ENCODE measurements around the gene CTNNA2. TPM values are rescaled to one million over a fixed set of nuclear protein-coding genes. Genes with fewer than 3 reads are reported as not detected.

The CTNNA2 gene
- total RNA-seq, 1 donor from 2014 or later = not detected

- DNase-seq (ENCODE audit: extremely low read depth, low read depth, low spot score) = no peak
These were observed 986.2 kb downstream of the CTNNA2 start for GRCh38 chr2:80499095-80499494.

- no peak for DNase-seq (ENCODE audit: extremely low read depth, low read depth, low spot score)
These were observed 989.2 kb downstream of the CTNNA2 start for GRCh38 chr2:80501874-80502624.

GRCh38 chr2:80506563-80506962, 993.7 kb downstream of the CTNNA2 start:
- no peak for DNase-seq (ENCODE audit: extremely low read depth, low read depth, low spot score)

- no peak for DNase-seq (ENCODE audit: extremely low read depth, low read depth, low spot score)
These were observed 997.9 kb downstream of the CTNNA2 start for GRCh38 chr2:80510716-80511115.

GRCh38 chr2:80515964-80516363, 1003.1 kb downstream of the CTNNA2 start:
- no peak for DNase-seq (ENCODE audit: extremely low read depth, low read depth, low spot score)

- no peak for DNase-seq (ENCODE audit: extremely low read depth, low read depth, low spot score)
These were observed 1004.5 kb downstream of the CTNNA2 start for GRCh38 chr2:80517316-80517715.

GRCh38 chr2:80519121-80519643, 1006.3 kb downstream of the CTNNA2 start:
- no peak for DNase-seq (ENCODE audit: extremely low read depth, low read depth, low spot score)

- no peak for DNase-seq (ENCODE audit: extremely low read depth, low read depth, low spot score)
These were observed 1006.9 kb downstream of the CTNNA2 start for GRCh38 chr2:80519699-80520291.

- DNase-seq (ENCODE audit: extremely low read depth, low read depth, low spot score) = no peak
These were observed 1012.3 kb downstream of the CTNNA2 start for GRCh38 chr2:80525152-80525551.

- no peak for DNase-seq (ENCODE audit: extremely low read depth, low read depth, low spot score)
These were observed 1014.3 kb downstream of the CTNNA2 start for GRCh38 chr2:80527119-80527518.

- no peak for DNase-seq (ENCODE audit: extremely low read depth, low read depth, low spot score)
These were observed 1016.8 kb downstream of the CTNNA2 start for GRCh38 chr2:80529466-80530165.

- no peak for DNase-seq (ENCODE audit: extremely low read depth, low read depth, low spot score)
These were observed 1017.7 kb downstream of the CTNNA2 start for GRCh38 chr2:80530442-80531064.

- DNase-seq (ENCODE audit: extremely low read depth, low read depth, low spot score) = no peak
These were observed 1018.5 kb downstream of the CTNNA2 start for GRCh38 chr2:80531319-80531718.

GRCh38 chr2:80545420-80546210, 1032.8 kb downstream of the CTNNA2 start:
- DNase-seq (ENCODE audit: extremely low read depth, low read depth, low spot score) = no peak

GRCh38 chr2:80546766-80547165, 1033.9 kb downstream of the CTNNA2 start:
- DNase-seq (ENCODE audit: extremely low read depth, low read depth, low spot score) = no peak

- DNase-seq (ENCODE audit: extremely low read depth, low read depth, low spot score) = no peak
These were observed 1034.5 kb downstream of the CTNNA2 start for GRCh38 chr2:80547344-80547743.

GRCh38 chr2:80548469-80548868, 1035.6 kb downstream of the CTNNA2 start:
- no peak for DNase-seq (ENCODE audit: extremely low read depth, low read depth, low spot score)

- no peak for DNase-seq (ENCODE audit: extremely low read depth, low read depth, low spot score)
These were observed 1037.0 kb downstream of the CTNNA2 start for GRCh38 chr2:80549901-80550300.

- no peak for DNase-seq (ENCODE audit: extremely low read depth, low read depth, low spot score)
These were observed 1047.5 kb downstream of the CTNNA2 start for GRCh38 chr2:80560326-80560725.

- no peak for DNase-seq (ENCODE audit: extremely low read depth, low read depth, low spot score)
These were observed 1055.2 kb downstream of the CTNNA2 start for GRCh38 chr2:80568011-80568410.
